T-helper 17 cell (primary cell): ENCODE measurements around the gene USP36. TPM values are rescaled to one million over a fixed set of nuclear protein-coding genes. Genes with fewer than 3 reads are reported as not detected.
A peak's percentile ranks its signal among the peaks of the same experiment; 100 is the strongest.
"Not testable (repeated sequence)": the region's sequence is repeated elsewhere in the genome, so short reads cannot be mapped to it uniquely, and the experiment has no call there.

Experiments used
- ATAC-seq: fragments of 150-1000 bp; cut with Tn5 transposase; 2 replicates; pipeline ENCODE4 v1.10.0; 2021; ENCODE audit warnings: mild to moderate bottlenecking, moderate library complexity
- DNase-seq, 3 donors: peaks; one replicate each; pipeline versions ENCODE4 v3.0.0 to v3.0.0-alpha.2; 2020 to 2021
- H3K9me3 ChIP-seq: one replicate; pipeline ENCODE4 v1.7.0; 2013; ENCODE audit warnings: low read length, mild to moderate bottlenecking; ENCODE audit not compliant: control insufficient read depth, poor library complexity, severe bottlenecking
- H3K27ac Mint-ChIP-seq: one replicate; pipeline ENCODE4 v1.8.0; 2022; ENCODE audit warnings: mild to moderate bottlenecking, moderate library complexity, mixed read lengths
- H3K27me3 Mint-ChIP-seq: one replicate; pipeline ENCODE4 v1.8.0; 2022; ENCODE audit warnings: mixed read lengths
- H3K36me3 Mint-ChIP-seq: one replicate; pipeline ENCODE4 v1.8.0; 2022; ENCODE audit warnings: low read depth, mixed read lengths
- H3K4me1 Mint-ChIP-seq: one replicate; pipeline ENCODE4 v1.8.0; 2022; ENCODE audit warnings: mild to moderate bottlenecking, mixed read lengths
- H3K4me3 Mint-ChIP-seq: one replicate; pipeline ENCODE4 v1.8.0; 2022; ENCODE audit warnings: mild to moderate bottlenecking, moderate library complexity, mixed read lengths
- total RNA-seq, 4 donors: library from RNA in 2 of 4; stranded (reverse) in 2 of 4; gene quantifications; one replicate each; pipeline ENCODE4 v1.2.3 and lab custom pipeline; 2022 to 2026

The USP36 gene
- total RNA-seq (100 to 1,000 TPM; 418 to 474 TPM), total RNA-seq (lab: John Stamatoyannopoulos, UW) (101 to 227 reads per million in 2 donors)

DNA sequence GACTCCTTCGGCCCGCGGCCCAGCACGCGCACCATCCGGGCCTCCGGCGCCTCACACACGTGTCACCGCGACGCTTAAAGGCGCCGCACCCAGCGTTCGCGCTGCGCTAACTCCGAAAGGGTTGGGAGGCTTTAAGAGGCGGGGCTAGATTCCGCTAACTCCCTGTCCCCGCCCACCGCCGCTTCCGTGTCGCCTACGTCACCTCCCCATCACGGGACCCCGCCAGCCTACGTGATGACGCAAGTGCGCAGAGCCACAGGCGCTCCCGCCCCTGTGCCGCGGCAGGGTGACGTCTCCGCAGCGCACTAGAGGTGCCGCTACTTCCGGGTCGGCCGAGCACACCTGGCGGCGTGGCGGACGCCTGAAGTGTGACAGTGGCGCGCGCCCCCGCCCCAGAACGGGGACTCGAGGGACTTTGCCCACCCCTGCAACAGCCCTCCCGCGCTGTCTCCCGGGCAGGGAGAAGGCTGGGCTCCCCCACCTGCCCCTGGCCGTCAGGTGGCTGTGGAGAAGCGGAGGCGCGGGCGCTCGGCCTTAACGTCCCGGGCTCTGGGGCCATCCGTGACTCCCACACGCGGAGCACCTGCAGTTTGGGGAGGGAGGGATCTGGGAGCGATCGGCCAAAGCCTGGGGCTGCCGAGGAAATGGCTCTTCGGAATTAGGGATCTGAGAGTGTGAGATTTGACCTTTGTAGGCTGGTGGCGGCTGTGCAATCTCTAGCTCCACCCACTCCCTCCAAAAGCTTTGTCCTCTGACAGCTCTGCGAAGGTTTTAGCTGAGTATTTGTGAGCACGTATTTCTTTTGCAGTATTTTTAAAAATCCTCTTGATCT lies at the start of gene USP36:
TSS of gene USP36 (minus strand) at position 35 of the 832 bp plus-strand sequence. CDS start 4,451 bp downstream, outside the sequence.
- peaks cover 12% of the 10 kb centered on the region for H3K36me3 Mint-ChIP-seq
- DNase-seq (peak; percentile 99), ATAC-seq (peak; percentile 85)
- H3K9me3 ChIP-seq: no peaks in the 10 kb centered on the region
- H3K4me3 Mint-ChIP-seq: peak within 1 kb of the TSS; percentile 95
- no peaks in the 10 kb centered on the region for H3K27me3 Mint-ChIP-seq
- peaks cover 33% of the 10 kb centered on the region for H3K4me1 Mint-ChIP-seq
- peak within 1 kb of the TSS; percentile 95 for H3K27ac Mint-ChIP-seq

- not testable (repeated sequence) for H3K36me3 Mint-ChIP-seq, H3K27me3 Mint-ChIP-seq, H3K9me3 ChIP-seq, DNase-seq
- Mint-ChIP-seq H3K4me1 (peaks cover 30% of the 10 kb centered on the region), H3K27ac (peak overlapping the region; percentile 94), H3K4me3 (peak overlapping the region; percentile 65)
- peak; percentile 29 for ATAC-seq
Observed at GRCh38 chr17:78890096-78890495, 49.5 kb upstream of the USP36 start.

DNA sequence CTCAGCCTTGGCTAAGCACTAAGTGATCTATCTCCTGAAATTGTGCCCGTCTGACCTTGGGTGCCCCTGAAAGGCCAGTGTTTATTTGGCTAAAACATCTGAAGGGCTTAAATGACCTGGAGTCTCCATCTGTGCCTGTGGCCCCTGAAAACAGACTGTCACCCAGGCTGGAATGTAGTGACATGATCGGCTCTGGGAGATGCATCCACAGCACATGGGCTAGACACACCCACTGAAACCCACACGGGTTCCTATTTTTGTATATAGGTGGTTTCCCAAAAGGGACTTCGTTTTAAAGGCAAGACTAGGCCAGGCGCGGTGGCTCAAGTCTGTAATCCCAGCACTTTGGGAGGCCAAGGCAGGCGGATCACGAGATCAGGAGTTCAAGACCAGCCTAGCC lies 48.9 kb upstream of the USP36 start:
- peaks cover 30% of the 10 kb centered on the region for H3K4me1 Mint-ChIP-seq
- DNase-seq (no peak), ATAC-seq (peak; percentile 65)
- H3K27ac Mint-ChIP-seq: peak overlapping the region; percentile 94
- no peaks in the 10 kb centered on the region for H3K9me3 ChIP-seq
- peaks cover 9% of the 10 kb centered on the region for H3K27me3 Mint-ChIP-seq
- peak overlapping the region; percentile 50 for H3K4me3 Mint-ChIP-seq
- no peaks in the 10 kb centered on the region for H3K36me3 Mint-ChIP-seq

- H3K27ac Mint-ChIP-seq: peak overlapping the region; percentile 94
- ATAC-seq (no peak), DNase-seq (no peak)
- no peaks in the 10 kb centered on the region for H3K9me3 ChIP-seq
- H3K4me3 Mint-ChIP-seq: peak overlapping the region; percentile 50
- peaks cover 9% of the 10 kb centered on the region for H3K27me3 Mint-ChIP-seq
- peaks cover 30% of the 10 kb centered on the region for H3K4me1 Mint-ChIP-seq
- no peaks in the 10 kb centered on the region for H3K36me3 Mint-ChIP-seq
Observed at GRCh38 chr17:78888941-78889518, 48.4 kb upstream of the USP36 start.

- H3K9me3 ChIP-seq: no peaks in the 10 kb centered on the region
- Mint-ChIP-seq H3K27ac (no peak overlapping the region), H3K27me3 (peaks cover 9% of the 10 kb centered on the region), H3K36me3 (no peaks in the 10 kb centered on the region), H3K4me3 (no peak overlapping the region), H3K4me1 (peaks cover 24% of the 10 kb centered on the region)
- ATAC-seq (no peak), DNase-seq (no peak)
Observed at GRCh38 chr17:78886954-78887353, 46.3 kb upstream of the USP36 start.

DNA sequence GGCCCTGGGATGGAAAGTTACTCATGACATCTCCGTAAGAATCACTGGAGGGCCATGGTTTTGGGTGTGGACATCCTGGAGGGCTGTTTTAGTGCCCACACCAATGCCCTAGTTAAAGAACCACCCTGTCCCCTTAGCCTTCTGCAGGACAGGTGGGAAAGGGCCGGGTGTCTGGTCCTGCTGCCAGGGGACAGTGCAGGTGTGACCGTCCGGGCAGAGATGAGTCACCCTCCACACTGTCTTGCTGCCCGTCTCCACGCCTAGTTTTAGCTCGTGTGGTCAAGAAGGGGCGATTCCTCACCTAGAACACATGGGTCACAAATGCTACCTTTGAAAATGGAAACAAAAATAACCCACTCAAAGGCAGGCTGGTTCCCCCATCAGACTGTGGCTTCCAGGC lies 45.3 kb upstream of the USP36 start:
- Mint-ChIP-seq H3K36me3 (no peaks in the 10 kb centered on the region), H3K4me1 (peaks cover 14% of the 10 kb centered on the region), H3K27ac (no peak overlapping the region), H3K4me3 (no peak overlapping the region), H3K27me3 (peaks cover 4% of the 10 kb centered on the region)
- no peak for ATAC-seq
- no peaks in the 10 kb centered on the region for H3K9me3 ChIP-seq
- DNase-seq: no peak

GRCh38 chr17:78884876-78885667 lies 44.5 kb upstream of the USP36 start:
- no peaks in the 10 kb centered on the region for H3K27me3 Mint-ChIP-seq
- ATAC-seq (no peak), DNase-seq (no peak)
- H3K27ac Mint-ChIP-seq: no peak overlapping the region
- H3K4me1 Mint-ChIP-seq: peaks cover 12% of the 10 kb centered on the region
- H3K9me3 ChIP-seq: no peaks in the 10 kb centered on the region
- H3K4me3 Mint-ChIP-seq: no peak overlapping the region
- no peaks in the 10 kb centered on the region for H3K36me3 Mint-ChIP-seq

DNA sequence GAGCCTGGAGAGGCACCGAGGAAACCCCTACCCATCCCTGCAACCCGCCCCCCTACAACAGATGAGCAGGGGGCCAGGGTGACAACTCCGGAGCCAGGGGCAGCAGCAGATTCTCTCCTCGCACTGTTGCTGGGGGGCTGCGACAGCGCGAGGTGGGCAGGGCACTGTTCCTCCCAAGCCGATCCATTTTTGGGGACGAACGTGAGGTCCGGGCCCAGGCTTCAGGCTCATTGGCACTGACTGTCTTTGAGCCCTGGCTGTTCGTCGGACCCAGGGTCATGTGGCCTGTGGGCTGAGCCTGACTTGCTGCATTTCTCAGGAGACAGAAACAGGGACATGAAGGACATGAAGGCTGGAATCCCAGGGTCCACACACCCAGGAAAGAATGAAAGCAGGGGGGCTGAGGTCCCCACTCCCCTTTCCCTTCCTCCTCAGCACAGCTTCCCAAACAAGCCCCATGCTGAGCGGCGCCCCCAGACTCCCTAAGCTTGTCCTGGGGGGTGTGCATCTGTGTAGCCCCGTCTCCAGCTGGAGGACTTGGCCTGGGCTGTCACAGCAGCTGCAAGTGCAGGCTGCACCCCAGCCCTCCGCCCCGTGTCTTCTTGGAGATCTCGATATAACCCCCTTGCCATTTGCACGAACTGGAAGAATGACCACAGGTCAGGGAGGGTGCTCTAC lies 43.7 kb upstream of the USP36 start:
- ATAC-seq: no peak

DNA sequence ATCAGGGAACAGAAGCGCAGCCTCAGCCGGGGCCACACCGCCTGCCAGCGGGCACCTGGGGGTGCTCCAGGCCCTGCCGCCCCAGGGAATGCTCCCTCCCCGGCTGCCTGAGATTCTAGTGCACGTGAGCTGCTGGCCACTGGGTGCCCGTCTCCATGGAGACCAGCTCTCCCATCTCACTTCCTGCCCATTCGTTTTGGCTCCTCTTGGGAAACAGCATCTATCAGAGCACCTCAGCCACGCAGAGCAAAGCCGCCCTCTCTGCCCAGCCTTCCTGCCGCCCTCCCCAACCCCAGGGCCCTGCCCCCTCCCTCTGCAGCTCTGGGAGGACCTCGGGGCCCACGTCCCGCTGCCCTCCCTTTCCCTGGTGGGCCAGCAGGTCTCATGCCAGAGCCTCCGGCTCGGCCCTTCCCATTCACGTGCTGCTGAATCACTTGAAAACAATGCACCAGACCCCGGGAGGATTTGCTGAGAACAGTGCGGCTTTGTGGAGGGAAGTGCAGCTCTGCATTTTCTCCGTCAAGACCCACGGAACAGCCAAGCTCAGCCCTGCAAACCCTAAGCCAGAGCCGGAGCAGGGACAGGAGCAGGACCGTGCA lies 43.0 kb upstream of the USP36 start:
- Mint-ChIP-seq H3K27ac (no peak overlapping the region), H3K36me3 (no peaks in the 10 kb centered on the region), H3K4me3 (peak overlapping the region; percentile 9), H3K27me3 (peaks cover 7% of the 10 kb centered on the region), H3K4me1 (peaks cover 14% of the 10 kb centered on the region)
- DNase-seq (no peak), ATAC-seq (no peak)
- no peaks in the 10 kb centered on the region for H3K9me3 ChIP-seq

More for the DNA sequence above, 43.7 kb upstream of the USP36 start:
- no peak overlapping the region for H3K4me3 Mint-ChIP-seq
- DNase-seq: no peak
- H3K9me3 ChIP-seq: no peaks in the 10 kb centered on the region
- peaks cover 13% of the 10 kb centered on the region for H3K4me1 Mint-ChIP-seq
- H3K36me3 Mint-ChIP-seq: no peaks in the 10 kb centered on the region
- H3K27ac Mint-ChIP-seq: no peak overlapping the region
- peaks cover under 1% of the 10 kb centered on the region for H3K27me3 Mint-ChIP-seq

DNA sequence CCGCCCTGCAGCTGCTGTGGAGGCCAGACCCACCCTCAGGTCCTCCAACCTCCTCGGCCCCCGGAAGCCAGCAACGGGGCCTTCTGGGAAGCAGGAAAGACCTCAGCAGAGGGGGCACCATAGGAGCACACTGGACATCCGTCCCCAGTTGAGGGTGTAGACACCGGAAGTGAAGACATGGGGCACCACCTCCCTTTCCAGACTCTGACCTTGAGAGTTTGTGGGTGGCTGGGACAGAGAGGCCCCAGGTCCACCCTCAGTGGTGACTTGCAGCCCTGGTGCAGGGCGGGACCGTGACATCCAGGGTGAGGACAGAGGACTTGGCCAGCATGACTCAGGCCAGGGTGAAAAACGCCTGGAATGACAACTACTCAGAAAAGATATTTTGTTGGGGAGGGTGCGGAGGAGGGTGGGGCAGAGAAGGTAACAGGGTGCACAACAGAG lies 42.5 kb upstream of the USP36 start:
- Mint-ChIP-seq H3K4me3 (peak overlapping the region; percentile 9), H3K27ac (no peak overlapping the region), H3K36me3 (no peaks in the 10 kb centered on the region), H3K4me1 (peaks cover 14% of the 10 kb centered on the region), H3K27me3 (peaks cover 7% of the 10 kb centered on the region)
- H3K9me3 ChIP-seq: no peaks in the 10 kb centered on the region
- no peak for DNase-seq
- ATAC-seq: peak; percentile 54

GRCh38 chr17:78882540-78883088 lies 42.0 kb upstream of the USP36 start:
- Mint-ChIP-seq H3K4me1 (peaks cover 14% of the 10 kb centered on the region), H3K27me3 (peaks cover 7% of the 10 kb centered on the region), H3K4me3 (no peak overlapping the region), H3K27ac (no peak overlapping the region), H3K36me3 (no peaks in the 10 kb centered on the region)
- no peak for ATAC-seq
- no peak for DNase-seq
- no peaks in the 10 kb centered on the region for H3K9me3 ChIP-seq

- peak overlapping the region; percentile 92 for H3K27ac Mint-ChIP-seq
- H3K4me1 Mint-ChIP-seq: peaks cover 18% of the 10 kb centered on the region
- no peaks in the 10 kb centered on the region for H3K9me3 ChIP-seq
- H3K27me3 Mint-ChIP-seq: peaks cover 22% of the 10 kb centered on the region
- H3K4me3 Mint-ChIP-seq: peak overlapping the region; percentile 83
- ATAC-seq (peak; percentile 72), DNase-seq (no peak)
- H3K36me3 Mint-ChIP-seq: no peaks in the 10 kb centered on the region
Observed at GRCh38 chr17:78879635-78880186, 39.1 kb upstream of the USP36 start.
